GM19438 (cell line): ENCODE results near the gene EIF5.

Source experiments
- ATAC-seq: cut with Tn5 transposase; IDR thresholded peaks from one replicate; pipeline ENCODE4 v1.9.1; 2021; ENCODE audit warnings: low read depth; ENCODE audit not compliant: unreplicated experiment

Gene EIF5

GRCh38 chr14:103391048-103391447 lies 57.0 kb downstream of the EIF5 start:
- ATAC-seq, result no peak

GRCh38 chr14:103392106-103392505 lies 58.1 kb downstream of the EIF5 start:
- no peak for ATAC-seq

GRCh38 chr14:103392572-103392971 lies 58.5 kb downstream of the EIF5 start:
- ATAC-seq, result no peak

GRCh38 chr14:103393070-103393469 lies 59.0 kb downstream of the EIF5 start:
- ATAC-seq, result no peak

GRCh38 chr14:103393676-103394626 lies 59.9 kb downstream of the EIF5 start:
- ATAC-seq, result no peak
